Esophagus mucosa (tissue), 1 donor: ENCODE data around the gene APC. TPM values are rescaled to one million over a fixed set of nuclear protein-coding genes. Genes with fewer than 3 reads are reported as not detected.
"Not testable (repeated sequence)": the region's sequence is repeated elsewhere in the genome, so short reads cannot be mapped to it uniquely, and the experiment has no call there.

Experiments used
- ATAC-seq: fragments of 200-7000 bp; cut with Tn5 transposase; one replicate; pipeline ENCODE4 v1.9.1; 2020
- total RNA-seq: library from RNA; stranded (reverse); gene quantifications from one replicate; pipeline ENCODE4 v1.2.4, GENCODE V29; 2023
- donor health status: DM: yes; HTN: yes; CAD: no.

Gene APC
- total RNA-seq, 1 donor from 2014 or later: 27.3 TPM

DNA sequence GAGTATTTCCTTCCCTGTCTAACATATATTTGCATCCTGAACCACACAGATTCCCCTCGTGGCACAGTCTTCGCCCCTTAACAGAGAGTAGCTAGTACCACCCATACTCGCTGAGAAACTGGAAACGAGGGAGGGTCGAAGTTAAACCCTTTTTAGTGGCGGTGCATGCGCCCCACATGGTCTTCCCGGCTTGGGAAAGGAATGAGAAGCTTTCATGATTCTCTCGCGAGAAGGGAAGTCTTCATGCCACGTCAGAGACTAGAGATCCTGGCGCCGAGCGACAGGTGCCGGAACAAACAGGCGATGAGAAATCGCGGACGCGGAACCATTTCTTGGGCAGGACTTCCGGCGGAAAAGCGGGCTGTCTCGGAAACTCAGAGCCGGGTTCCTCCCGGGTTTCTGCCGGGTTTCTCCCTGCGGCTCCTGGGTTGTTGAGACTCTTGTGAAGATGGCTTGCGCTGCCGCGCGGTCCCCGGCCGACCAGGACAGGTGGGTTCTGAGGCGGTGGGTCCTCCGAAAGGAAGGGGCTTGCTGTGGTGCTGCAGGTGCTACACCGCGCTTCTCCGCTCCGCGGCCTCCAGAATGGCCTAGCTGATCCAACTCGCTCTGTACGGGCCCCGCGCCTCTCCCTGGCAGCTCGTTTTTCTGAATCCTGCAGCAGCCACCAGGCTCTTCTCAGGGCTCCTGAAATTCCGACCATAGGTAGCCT lies 123.4 kb downstream of the APC start, which contains the start of gene SRP19:
SRP19 (plus strand) TSS at position 359 of the 709 bp plus-strand sequence; CDS start at position 449, 90 bp downstream.
- ATAC-seq: peak; percentile 97

DNA sequence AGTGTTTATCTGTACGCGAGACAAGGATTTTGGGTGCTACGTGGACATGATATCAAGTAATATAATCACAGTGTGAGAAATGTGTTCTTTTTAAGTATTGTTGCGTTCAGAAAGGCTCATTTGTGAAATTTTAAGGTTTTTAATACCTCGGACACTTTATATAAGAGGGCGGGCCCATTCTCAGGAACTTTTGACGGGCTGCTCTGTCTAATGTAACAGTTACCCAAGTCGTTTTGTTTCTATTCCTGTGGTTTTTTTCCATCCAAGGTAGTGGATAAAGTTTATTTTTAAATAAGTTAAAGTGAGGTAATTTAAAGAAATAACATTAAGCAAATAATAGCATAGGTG lies 123.9 kb downstream of the APC start:
- no peak for ATAC-seq

DNA sequence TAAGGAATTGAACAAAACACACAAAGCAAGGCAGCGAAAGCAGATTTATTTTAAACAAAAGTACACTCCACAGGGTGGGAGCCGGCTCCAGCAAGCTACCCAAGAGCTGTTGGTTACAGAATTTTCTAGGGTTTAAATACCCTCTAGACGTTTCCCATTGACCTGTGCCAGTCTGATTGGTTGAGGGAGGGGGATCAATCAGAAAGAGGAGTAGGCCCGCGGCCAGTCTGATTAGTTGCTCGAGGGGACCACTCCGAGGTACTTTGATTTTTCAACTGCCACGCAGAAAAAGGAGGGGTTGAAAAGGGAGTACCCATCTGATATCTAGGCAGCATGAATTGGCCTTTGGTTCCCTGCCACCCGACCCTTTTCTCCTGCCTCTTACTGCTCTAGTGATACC lies 124.4 kb downstream of the APC start:
- ATAC-seq: no peak

DNA sequence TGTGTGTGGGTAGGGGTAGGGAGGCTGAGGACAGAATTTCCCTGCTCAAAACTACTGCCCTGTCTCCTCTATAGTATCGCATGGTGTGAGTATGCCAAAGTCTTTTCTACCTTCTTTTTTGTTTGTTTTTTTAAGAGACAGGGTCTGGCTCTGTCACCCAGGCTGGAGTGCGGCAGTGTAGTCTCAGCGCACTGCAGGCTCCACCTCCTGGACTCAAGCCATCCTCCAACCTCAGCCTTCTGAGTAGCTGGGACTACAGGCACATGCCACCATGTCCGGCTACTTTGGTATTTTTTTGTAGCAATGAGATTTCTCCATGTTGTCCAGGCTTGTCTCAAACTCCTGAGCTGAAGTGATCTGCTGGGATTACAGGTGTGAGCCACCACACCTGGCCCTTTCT lies 125.9 kb downstream of the APC start:
- ATAC-seq: no peak

DNA sequence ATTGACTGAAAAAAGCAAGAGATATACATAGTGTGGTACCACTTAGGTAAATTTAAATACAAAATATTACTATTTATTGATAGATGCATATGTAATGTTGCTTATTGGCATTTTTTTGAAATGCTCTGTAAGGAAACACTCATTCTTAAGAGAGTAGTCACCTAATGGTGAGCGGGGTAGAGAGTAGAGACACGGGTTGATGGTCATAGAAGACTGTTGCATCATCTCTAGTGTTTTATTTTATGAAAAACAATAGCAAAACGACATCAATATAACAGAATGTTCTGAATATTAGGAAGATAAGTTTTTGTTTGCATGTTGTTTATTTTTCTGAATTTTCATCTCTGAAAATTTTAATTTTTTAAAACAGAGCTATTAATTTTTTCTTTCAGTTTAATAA lies 127.4 kb downstream of the APC start:
- ATAC-seq: no peak

DNA sequence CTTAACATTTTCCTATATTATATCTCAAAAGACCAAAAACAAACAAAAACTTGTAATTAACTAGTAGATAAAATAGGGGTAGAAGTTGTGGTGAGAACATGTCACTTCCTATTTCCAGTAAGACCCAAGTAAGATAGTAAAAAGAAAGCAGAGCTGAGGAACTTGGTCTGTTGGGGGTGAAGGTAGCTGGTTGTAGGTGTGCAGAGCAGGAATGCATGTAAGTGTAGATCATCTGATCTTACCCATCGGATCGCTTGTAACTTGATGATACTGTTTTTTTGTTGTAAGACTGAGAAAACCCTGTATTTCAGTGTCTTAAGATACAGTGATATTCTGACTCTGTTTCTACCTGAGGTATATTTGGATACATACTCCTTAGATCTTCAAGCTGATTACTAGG lies 129.1 kb downstream of the APC start:
- no peak for ATAC-seq

DNA sequence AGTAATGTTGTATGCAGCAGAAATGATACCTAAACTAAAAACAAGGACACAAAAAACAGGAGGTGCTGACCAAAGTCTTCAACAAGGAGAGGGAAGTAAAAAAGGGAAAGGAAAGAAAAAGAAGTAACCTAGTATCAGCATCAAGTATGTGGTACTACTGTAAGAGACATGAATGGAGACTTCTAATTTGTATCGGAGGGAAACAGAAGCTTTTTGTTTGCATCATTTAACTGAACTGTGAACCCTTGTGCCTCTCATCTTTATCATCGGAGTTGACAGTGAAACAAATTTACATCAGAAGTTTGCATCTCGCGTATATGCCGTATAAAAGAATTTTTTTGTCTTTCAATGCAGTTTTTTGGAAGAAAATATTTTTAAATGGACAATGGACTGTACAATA lies 129.7 kb downstream of the APC start:
- no peak for ATAC-seq

DNA sequence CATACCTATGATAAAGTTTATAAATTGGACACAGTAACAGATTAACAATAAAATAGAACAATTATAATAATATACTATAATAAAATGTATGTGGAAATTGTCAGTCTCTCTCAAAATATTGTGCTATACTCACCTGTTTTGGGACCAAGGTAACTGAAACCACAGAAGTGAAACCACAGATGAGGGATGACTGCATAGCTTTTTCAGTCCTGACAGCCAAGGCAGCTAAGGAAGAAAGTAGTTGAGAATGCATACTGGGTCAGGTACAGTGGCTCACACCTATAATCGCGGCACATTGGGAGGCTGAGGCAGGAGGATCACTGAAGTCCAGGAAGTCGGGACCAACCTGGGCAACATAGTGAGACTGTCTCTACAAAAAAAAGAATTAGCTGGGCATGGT lies 132.3 kb downstream of the APC start:
- no peak for ATAC-seq

DNA sequence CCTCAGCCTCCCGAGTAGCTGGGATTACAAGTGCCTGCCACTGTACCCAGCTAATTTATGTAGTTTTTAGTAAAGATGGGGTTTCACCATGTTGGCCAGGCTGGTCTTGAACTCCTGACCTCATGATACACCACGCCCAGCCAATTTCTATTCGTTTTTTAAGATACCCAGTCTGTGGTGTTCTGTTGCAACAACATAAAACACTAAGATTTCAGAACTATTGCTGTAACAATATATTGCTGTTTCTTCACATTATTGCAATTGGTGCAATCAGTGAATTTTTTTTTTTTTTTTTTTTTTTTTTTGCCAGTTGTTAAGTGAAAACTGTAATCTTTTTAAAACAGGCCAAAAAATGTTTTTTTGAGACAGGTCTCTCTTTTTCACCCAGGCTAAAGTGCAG lies 133.3 kb downstream of the APC start:
- ATAC-seq: no peak

DNA sequence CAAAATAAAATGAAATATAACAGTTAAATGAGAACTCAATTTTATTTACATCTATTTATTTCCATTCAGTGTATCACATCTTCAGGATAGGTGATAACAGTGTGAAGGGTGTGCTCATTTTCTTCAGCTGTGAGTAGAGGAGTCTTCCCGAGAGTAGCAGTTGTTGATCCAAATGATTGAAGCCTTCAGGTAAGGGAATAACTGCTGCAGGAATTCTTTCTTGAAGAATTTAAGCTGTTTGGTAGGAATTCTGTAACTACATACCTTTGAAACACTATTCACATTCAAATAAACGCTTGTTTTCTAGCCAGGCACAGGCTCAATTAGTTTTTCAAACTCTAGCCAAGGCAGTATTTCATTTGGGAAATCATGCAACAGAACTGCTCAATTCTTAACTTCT lies 138.7 kb downstream of the APC start:
- ATAC-seq: no peak

DNA sequence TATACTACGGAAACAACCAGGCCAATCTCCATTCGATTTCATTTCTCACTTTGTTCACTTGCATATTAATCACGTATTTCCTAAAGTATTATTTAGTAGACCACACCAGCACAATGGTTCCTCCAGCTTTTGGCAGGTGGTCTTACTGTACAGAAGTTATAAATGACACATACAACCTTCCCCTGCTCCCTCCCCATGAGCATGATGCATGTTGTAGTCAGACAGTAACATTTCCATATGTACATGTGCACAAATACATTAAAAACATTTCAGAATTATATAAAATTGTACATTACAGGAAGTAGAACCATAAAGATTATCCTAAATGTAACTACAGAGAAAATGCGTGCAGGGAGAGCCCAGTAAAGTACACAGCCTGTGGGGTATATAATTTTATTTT lies 140.4 kb downstream of the APC start:
- no peak for ATAC-seq

DNA sequence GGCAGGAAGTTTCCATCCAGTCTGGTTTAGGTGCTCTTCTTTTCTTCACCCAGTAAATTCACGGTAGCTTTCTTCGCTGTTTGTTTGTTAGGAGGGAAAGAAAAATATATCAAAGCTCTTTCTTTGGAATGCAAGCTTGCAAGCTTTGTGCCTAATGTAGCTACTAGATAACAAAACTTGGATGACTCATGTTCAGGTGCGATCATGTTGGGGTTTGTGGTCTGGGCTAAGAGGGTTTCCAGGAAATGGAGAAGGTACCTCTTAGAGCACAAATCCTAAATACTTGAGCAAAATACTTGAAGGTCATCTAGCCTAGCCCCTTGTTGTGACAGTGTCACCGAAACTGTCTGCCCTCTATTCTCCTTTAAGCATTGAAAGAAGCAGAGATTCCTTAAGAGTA lies 141.1 kb downstream of the APC start:
- ATAC-seq: peak; percentile 57

DNA sequence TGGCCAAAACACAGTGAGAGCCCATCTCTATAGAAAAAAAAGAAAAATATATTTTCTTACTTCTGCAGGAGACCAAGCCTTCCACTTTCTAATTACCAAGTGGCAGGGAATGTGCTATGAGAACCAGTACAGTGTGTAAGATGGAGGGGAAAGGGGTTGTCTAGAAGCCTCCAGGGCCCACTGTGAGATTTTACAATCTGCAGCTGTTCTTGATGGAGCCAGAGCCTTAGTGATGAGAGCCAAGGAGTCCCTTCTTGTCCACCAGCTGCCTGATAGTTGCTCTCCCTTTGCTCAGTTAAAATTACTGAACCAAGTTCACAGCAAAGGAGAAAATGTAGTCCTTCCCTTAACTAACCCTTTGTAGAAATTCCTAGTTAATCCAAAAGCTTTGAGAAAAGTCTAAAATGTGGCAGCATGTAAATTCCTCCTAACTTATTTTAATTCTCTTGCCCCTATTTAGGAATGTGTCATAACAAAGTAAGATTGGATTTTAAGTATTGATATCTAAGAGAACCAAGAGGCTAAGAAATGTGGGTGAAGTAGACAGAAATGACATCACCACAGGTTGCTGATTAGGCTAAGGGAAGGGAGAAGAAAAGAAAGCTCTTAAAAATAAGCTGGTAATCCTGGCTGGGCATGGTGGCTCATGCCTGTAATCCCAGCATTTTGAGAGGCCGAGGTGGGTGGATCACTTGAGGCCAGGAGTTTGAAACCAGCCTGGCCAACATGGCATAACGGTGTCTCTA lies 142.7 kb downstream of the APC start:
- no peak for ATAC-seq

DNA sequence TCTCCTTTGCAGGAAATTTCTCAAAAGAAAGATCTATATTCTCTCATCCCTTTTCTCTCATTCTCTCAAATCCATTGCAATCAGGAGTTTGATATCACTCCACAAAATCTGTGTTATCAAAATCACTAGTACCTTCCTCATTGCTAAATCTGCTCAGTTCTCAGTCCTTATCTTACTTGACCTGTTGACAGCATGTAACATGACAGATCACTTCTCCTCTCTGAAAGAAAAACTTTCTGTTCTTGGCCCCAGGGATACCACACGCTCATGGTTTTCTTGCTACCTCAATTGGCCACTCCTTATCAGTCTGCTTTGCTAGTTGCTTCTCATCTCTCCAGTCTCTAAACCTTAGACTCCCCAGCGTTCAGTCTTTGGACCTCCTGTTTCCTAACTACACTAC lies 145.5 kb downstream of the APC start:
- ATAC-seq: no peak

DNA sequence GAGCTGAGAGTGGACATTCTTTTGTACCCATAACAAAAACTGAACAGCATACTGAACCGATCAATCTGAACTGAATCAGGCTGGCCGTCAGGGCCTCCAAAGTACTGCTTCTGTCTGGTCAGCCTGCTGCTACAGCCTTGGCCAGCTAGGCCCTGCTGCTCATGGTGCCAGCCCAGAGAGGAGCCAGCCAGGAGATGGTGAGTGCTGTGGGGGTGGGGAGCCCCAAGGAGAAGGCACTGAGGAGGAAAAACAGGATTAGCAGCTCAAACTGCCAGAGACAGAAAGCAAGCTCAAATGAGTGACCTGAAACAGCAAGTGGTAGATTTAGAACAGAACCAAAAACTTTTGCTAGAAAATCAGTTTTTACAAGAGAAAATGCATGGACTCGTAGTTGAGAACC lies 147.3 kb downstream of the APC start:
- ATAC-seq: no peak

DNA sequence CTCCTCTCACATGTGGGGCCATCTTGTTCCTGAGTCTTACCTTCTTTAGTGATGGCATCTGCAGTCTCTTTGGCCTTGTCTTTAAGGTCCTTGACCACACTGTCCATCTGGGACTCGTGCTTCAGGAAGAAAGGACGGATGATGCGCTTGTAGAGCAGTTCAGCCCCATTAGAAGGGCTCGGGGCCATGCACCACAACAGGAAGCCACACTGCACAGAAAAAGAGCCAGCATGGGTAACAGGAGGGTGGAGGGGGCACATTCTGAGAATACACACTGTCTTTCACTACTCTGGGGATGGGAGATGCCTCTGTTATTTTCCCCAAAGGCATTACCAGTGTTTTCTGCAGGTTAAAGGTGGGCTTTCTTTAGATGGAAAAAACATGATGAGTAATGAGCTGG lies 149.3 kb downstream of the APC start:
- no peak for ATAC-seq

DNA sequence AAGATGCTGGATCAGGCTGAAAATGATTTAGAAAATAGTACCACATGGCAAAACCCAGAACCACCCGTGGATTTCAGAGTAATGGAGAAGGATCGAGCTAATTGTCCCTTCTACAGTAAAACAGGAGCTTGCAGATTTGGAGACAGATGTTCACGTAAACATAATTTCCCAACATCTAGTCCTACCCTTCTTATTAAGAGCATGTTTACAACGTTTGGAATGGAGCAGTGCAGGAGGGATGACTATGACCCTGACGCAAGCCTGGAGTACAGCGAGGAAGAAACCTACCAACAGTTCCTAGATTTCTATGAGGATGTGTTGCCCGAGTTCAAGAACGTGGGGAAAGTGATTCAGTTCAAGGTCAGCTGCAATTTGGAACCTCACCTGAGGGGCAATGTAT lies 154.4 kb downstream of the APC start:
- ATAC-seq: not testable (repeated sequence)

DNA sequence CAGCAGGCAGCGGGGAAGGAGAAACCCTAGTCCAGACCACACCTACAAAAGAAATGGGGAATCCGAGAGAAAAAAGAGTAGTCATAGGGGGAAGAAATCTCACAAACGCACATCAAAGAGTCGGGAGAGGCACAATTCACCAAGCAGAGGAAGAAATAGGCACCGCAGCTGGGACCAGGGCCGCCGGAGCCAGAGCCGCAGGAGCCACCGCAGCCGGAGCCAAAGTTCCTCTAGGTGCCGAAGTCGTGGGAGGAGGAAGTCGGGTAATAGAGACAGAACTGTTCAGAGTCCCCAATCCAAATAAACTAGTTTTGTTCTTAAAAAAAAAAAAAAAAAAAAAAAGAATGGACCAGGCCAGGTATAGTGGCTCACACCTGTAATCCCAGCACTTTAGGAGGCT lies 155.1 kb downstream of the APC start:
- no peak for ATAC-seq

DNA sequence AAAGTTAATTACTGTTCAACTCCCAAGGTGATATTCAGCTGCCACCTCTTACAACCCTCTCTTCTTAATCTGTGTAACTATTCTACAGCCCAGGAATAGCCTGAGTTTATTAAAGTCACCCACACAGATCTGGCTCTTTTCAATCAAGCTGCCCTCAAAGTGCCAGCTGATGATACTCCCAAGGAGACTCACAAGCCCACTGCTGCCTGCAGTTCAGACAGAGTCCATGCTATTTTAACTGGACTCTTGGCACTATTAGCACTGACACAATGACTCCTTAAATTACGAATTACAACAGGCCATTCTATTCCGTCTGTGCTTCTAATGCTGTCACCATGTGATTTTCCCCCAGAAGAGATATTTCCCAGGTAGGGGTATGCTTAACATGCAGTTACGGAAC lies 158.0 kb downstream of the APC start:
- ATAC-seq: no peak

Other genes with a start within 250 kb of the APC start
- 29.7 TPM for gene SRP19, start 123.4 kb downstream of the APC start, total RNA-seq
- 52.0 TPM for gene REEP5, start 184.3 kb downstream of the APC start, total RNA-seq
- gene DCP2, start 238.9 kb downstream of the APC start, total RNA-seq: 19.0 TPM